CD4-positive, alpha-beta T cell treated with Interferon alpha-2 for 1 hour (primary cell): ENCODE data around the gene SLC7A9.
"Not testable (repeated sequence)": the region's sequence is repeated elsewhere in the genome, so short reads cannot be mapped to it uniquely, and the experiment has no call there.

ENCODE experiments used
- DNase-seq, 2 donors: peaks; one replicate each; pipeline ENCODE4 v3.0.0-alpha.2; 2020 to 2022

SLC7A9 gene

GRCh38 chr19:32787161-32787813, 82.3 kb downstream of the SLC7A9 start:
- not testable (repeated sequence) for DNase-seq

DNA sequence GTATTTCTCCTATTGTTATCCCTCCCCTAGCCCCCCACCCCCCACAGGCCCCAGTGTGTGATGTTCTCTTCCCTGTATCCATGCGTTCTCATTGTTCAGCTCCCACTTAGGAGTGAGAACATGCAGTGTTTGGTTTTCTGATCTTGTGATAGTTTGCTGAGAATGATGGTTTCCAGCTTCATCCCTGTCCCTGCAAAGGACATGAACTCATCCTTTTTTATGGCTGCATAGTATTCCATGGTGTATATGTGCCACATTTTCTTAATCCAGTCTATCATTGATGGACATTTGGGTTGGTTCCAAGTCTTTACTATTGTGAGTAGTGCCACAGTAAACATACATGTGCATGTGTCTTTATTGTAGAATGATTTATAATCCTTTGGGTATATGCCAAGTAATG, 87.5 kb downstream of the SLC7A9 start:
- not testable (repeated sequence) for DNase-seq

GRCh38 chr19:32781280-32781679, 88.3 kb downstream of the SLC7A9 start:
- no peak for DNase-seq
